Gastroesophageal sphincter (tissue), 4 donors: ENCODE results near the gene MCRIP2. TPM values are rescaled to one million over a fixed set of nuclear protein-coding genes. Genes with fewer than 3 reads are reported as not detected.

Source experiments
- ATAC-seq: fragments of 150-250 bp; one replicate; pipeline ENCODE4 v1.9.1; 2016; ENCODE audit warnings: mild to moderate bottlenecking, moderate library complexity
- H3K27ac ChIP-seq, 4 donors: fragments of 200-600 bp; sonication (generic) in 3 of 4; 1 replicate in 3 of 4; 2 replicates in 1 of 4; pipeline ENCODE4 v1.5.1; 2016 to 2019
- H3K27me3 ChIP-seq: fragments of 200-600 bp; sonication (generic); one replicate; pipeline ENCODE4 v1.5.1; 2019
- H3K36me3 ChIP-seq, 2 donors: fragments of 200-600 bp; sonication (generic); one replicate each; pipeline ENCODE4 v1.5.1; 2019; ENCODE audit warnings: control low read depth in 1 of 2
- H3K4me1 ChIP-seq, 3 donors: fragments of 200-600 bp; sonication (generic); 1 replicate in 2 of 3; 2 replicates in 1 of 3; pipeline ENCODE4 v1.5.1; 2016 to 2019; ENCODE audit warnings: control low read depth in 2 of 3
- H3K4me3 ChIP-seq, 2 donors: fragments of 200-600 bp; sonication (generic); one replicate each; pipeline ENCODE4 v1.5.1; 2019; ENCODE audit warnings: mild to moderate bottlenecking in 1 of 2, moderate library complexity in 1 of 2
- H3K9me3 ChIP-seq, 3 donors: fragments of 200-600 bp; sonication (generic); one replicate each; pipeline ENCODE4 v1.5.1; 2017 to 2019; ENCODE audit warnings: control low read depth in 2 of 3
- EP300 ChIP-seq: sonication (generic); formaldehyde crosslinking; IDR thresholded peaks from one replicate; pipeline ENCODE4 v1.6.1; 2017; ENCODE audit warnings: antibody characterized with exemption, mild to moderate bottlenecking
- POLR2A ChIP-seq, 2 donors: fragments of 450-650 bp; IDR thresholded peaks; one replicate each; pipeline ENCODE4 v1.6.1; 2017; ENCODE audit warnings: antibody characterized with exemption in 2 of 2, mild to moderate bottlenecking in 2 of 2, moderate library complexity in 1 of 2
- POLR2AphosphoS5 ChIP-seq: sonication (generic); formaldehyde crosslinking; IDR thresholded peaks from one replicate; pipeline ENCODE4 v1.6.1; 2017; ENCODE audit warnings: antibody characterized with exemption
- WGBS, 2 donors: methylation state at CpG; one replicate each; pipeline ENCODE4 v1.1.5; 2018; ENCODE audit warnings: low coverage in 1 of 2; 5-methylcytosine and 5-hydroxymethylcytosine counted together
- total RNA-seq, 4 donors: library from RNA; depleted of rRNA; stranded (reverse); fragments of >200 nt; gene quantifications; one replicate each; pipeline ENCODE4 v1.1.0, GENCODE V29; 2016
- TF ChIP-seq, protein P1 (sequence below), 4 experiments: fragments of 200-600 bp in 2 of 4; fragments of 450-650 bp in 2 of 4; sonication (generic) in 1 of 4; IDR thresholded peaks; one replicate each; pipeline ENCODE4 v1.5.1; 2017 to 2019; ENCODE audit warnings: antibody characterized with exemption in 4 of 4, mild to moderate bottlenecking in 2 of 4, moderate library complexity in 2 of 4

Gene MCRIP2
- total RNA-seq, 4 donors from 2014 or later = 25.4 to 70.0 (median 51.9) TPM

DNA sequence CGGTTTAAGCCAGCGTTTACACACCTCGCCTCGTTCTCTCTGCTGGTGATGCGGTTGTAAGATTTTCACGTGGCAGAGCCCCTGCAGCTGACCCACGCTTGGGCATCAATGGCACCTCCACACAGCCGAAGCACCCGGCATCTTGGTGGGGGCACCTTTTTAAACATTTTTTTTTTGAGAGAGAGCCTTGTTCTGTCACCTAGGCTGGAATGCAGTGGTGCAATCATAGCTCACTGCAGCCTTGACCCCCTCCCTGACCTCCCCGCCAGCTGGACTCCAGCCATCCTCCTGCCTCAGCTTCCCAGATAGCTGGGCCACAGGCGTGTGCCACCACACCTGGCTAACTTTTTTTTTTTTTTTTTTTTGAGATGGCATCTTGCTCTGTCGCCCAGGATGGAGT lies 12.4 kb downstream of the MCRIP2 start:
- 88 to 90% methylated on average over 6 to 10 of the region's 12 CpGs for WGBS, 2 donors
- ATAC-seq = no peak
- no peak overlapping the region for H3K4me3 ChIP-seq
- H3K27me3 ChIP-seq = no peaks in the 10 kb centered on the region
- no peak overlapping the region for H3K27ac ChIP-seq
- H3K9me3 ChIP-seq = no peaks in the 10 kb centered on the region
- TF ChIP-seq, protein P1, sequence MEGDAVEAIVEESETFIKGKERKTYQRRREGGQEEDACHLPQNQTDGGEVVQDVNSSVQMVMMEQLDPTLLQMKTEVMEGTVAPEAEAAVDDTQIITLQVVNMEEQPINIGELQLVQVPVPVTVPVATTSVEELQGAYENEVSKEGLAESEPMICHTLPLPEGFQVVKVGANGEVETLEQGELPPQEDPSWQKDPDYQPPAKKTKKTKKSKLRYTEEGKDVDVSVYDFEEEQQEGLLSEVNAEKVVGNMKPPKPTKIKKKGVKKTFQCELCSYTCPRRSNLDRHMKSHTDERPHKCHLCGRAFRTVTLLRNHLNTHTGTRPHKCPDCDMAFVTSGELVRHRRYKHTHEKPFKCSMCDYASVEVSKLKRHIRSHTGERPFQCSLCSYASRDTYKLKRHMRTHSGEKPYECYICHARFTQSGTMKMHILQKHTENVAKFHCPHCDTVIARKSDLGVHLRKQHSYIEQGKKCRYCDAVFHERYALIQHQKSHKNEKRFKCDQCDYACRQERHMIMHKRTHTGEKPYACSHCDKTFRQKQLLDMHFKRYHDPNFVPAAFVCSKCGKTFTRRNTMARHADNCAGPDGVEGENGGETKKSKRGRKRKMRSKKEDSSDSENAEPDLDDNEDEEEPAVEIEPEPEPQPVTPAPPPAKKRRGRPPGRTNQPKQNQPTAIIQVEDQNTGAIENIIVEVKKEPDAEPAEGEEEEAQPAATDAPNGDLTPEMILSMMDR (IDR thresholded peaks at IDR 0.05) = no peak
- TF ChIP-seq EP300 (no peak), POLR2A (IDR thresholded peaks at IDR 0.05) (no peak), POLR2AphosphoS5 (no peak)
- H3K4me1 ChIP-seq = peaks cover 0 to 18% (median 9%) of the 10 kb centered on the region in 3 donors
- peaks cover 0 to 70% of the 10 kb centered on the region in 2 donors for H3K36me3 ChIP-seq

DNA sequence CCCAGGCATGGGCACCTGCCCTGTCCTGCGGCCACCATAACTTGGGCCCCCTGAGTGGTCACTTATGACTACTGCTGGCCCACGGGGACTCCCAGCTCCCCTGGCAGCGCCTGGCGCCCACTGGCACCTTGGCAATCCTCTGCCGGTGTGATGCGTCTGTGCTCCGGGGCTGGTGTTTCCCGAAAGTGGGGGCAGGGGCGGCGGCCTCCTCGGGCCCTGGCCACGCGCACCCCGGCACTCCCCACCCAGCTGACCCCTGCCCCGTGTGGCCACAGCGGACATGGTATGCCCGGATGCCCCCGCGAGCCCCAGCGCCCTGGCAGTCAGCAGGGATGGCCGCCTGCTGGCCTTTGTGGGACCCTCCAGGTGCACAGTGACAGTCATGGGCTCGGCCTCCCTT lies 15.9 kb downstream of the MCRIP2 start:
- H3K27me3 ChIP-seq = no peaks in the 10 kb centered on the region
- TF ChIP-seq POLR2A (IDR thresholded peaks at IDR 0.05) (no peak), POLR2AphosphoS5 (no peak), EP300 (no peak)
- TF ChIP-seq, protein P1 (IDR thresholded peaks at IDR 0.05) = no peak
- no peaks in the 10 kb centered on the region for H3K9me3 ChIP-seq
- peaks cover 0 to 57% of the 10 kb centered on the region in 2 donors for H3K36me3 ChIP-seq
- no peak for ATAC-seq
- H3K27ac ChIP-seq = no peak overlapping the region
- WGBS, 2 donors = no CpG with 5 or more reads among the region's 22 CpGs
- peaks cover 0 to 24% (median 12%) of the 10 kb centered on the region in 3 donors for H3K4me1 ChIP-seq
- H3K4me3 ChIP-seq = no peak overlapping the region

DNA sequence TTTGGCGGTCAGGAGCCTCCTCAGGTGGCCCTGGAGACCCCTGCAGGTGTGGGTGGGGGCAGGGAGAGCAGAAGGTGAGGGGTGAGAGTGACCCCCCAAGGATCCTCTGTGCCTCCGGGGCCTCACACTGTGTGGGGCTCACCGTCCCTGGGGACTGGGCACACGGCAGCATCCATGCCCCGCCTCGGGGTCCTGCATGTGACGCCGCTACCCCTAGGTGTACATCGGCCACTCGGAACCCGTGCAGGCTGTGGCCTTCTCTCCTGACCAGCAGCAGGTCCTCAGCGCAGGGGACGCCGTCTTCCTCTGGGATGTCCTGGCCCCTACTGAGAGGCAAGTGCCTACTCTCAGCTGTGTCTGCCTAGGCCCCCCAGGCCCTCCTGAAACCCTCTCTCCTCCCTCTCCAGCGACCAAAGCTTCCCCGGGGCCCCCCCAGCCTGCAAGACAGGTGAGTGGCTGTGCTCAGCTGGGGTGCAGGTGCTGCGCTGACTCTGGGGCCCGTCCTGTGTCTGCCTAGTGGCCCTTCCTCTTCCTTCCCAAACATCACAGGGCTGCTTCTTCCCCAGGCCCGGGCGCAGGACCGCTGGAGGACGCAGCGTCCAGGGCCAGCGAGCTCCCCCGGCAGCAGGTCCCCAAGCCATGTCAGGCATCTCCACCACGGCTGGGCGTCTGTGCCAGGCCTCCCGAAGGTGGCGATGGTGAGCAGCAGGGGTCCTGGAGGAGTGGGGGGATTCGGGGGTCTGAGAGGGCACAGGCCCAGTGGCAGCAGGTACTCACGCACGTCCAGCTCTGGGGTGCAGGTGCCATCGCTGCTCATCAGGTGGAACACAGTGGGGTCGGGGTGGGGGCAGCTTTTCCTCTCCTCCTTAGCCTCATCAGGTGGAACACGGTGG lies 17.3 kb downstream of the MCRIP2 start:
- Histone ChIP-seq H3K4me3 (no peak overlapping the region), H3K36me3 (peaks cover 0 to 45% of the 10 kb centered on the region in 2 donors), H3K27ac (peak overlapping the region in 1 of 4 donors; percentile 83), H3K4me1 (peaks cover 0 to 24% (median 12%) of the 10 kb centered on the region in 3 donors), H3K9me3 (no peaks in the 10 kb centered on the region), H3K27me3 (no peaks in the 10 kb centered on the region)
- ATAC-seq = no peak
- TF ChIP-seq POLR2AphosphoS5 (no peak), EP300 (no peak), POLR2A (IDR thresholded peaks at IDR 0.05) (no peak)
- TF ChIP-seq, protein P1 (IDR thresholded peaks at IDR 0.05) = no peak
- no CpG with 5 or more reads among the region's 35 CpGs for WGBS, 2 donors

DNA sequence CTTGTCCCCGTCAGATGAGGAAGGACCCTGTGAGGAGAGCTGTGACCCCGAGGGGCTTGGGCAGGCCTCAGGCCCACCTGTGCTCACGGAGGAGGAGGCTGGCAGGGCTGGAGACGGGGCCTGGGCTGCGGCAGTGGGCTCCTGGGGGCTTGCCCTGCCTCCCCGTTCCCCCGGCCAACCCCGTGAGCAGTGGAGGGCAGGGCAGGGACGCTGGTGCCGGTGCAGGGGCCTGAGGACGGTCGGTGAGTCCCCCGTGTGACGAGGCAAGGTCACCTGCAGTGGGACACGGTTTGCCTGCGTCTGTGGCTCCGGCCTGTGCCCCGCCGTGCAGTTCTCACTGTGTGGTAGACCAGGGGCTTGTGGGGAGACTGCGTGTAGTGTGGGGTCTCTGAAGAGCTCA lies 18.0 kb downstream of the MCRIP2 start:
- Histone ChIP-seq H3K4me3 (no peak overlapping the region), H3K9me3 (no peaks in the 10 kb centered on the region), H3K27ac (peak overlapping the region in 3 of 4 donors; percentile 83 to 91 (median 84)), H3K27me3 (no peaks in the 10 kb centered on the region), H3K4me1 (peaks cover 0 to 24% (median 12%) of the 10 kb centered on the region in 3 donors), H3K36me3 (peaks cover 0 to 43% of the 10 kb centered on the region in 2 donors)
- WGBS, 2 donors = 70% methylated on average over 2 of the region's 20 CpGs; no CpG with 5 or more reads in 1 of the 2 donors
- ATAC-seq = no peak
- TF ChIP-seq EP300 = no peak
- TF ChIP-seq, protein P1 (IDR thresholded peaks at IDR 0.05) = no peak
- no peak for TF ChIP-seq POLR2AphosphoS5
- no peak for TF ChIP-seq POLR2A (IDR thresholded peaks at IDR 0.05)

DNA sequence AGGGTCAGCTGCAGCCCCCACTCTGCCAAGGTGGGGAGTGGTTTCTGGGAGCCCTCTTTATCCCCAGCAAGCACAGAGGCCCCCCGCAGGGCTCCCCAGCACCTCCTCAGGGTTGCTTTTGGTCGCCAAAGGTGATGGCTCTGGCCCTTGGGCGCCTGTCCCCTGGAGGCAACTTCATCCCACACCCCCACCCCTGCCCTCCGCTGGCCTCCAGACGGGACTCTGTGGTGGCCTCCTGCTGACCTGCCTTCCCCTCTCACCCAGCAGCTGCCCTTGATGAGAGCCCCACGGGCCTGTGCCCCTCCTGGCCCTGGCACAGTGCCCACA lies 18.5 kb downstream of the MCRIP2 start:
- no peak for ATAC-seq
- Histone ChIP-seq H3K9me3 (no peaks in the 10 kb centered on the region), H3K4me1 (peaks cover 0 to 24% (median 12%) of the 10 kb centered on the region in 3 donors), H3K4me3 (peak overlapping the region in 1 of 2 donors; percentile 43), H3K27me3 (no peaks in the 10 kb centered on the region), H3K27ac (peak overlapping the region; percentile 31 to 91 (median 84)), H3K36me3 (peaks cover 0 to 39% of the 10 kb centered on the region in 2 donors)
- no peak for TF ChIP-seq EP300
- TF ChIP-seq POLR2A (IDR thresholded peaks at IDR 0.05) = no peak
- TF ChIP-seq, protein P1 (IDR thresholded peaks at IDR 0.05) = no peak
- TF ChIP-seq POLR2AphosphoS5 = no peak
- WGBS, 2 donors = no CpG with 5 or more reads among the region's 6 CpGs
